NCI-H146 treated with DMSO at 0.1 percent for 48 hours (cell line): ENCODE measurements around the gene HCRTR2.

Experiments used
- DNase-seq: peaks from one replicate; lab custom pipeline; 2025; ENCODE audit not compliant: unreplicated experiment; lab: John Stamatoyannopoulos, UW

The HCRTR2 gene

GRCh38 chr6:55320696-55321086, 146.4 kb downstream of the HCRTR2 start:
- no peak for DNase-seq

GRCh38 chr6:55327169-55327568, 152.9 kb downstream of the HCRTR2 start, which contains the start of gene GFRAL:
GFRAL (plus strand) TSS chr6:55327469; CDS start chr6:55327555, 86 bp downstream.
- no peak for DNase-seq
